NOMO-1 treated with dmso at 0.1 percent for 144 hours (cell line): Measurements from ENCODE around the gene ZNG1C.
"Not testable (repeated sequence)": the region's sequence is repeated elsewhere in the genome, so short reads cannot be mapped to it uniquely, and the experiment has no call there.

Experiments
- DNase-seq: peaks from one replicate; lab custom pipeline; 2025; ENCODE audit not compliant: unreplicated experiment; lab: John Stamatoyannopoulos, UW

The ZNG1C gene

GRCh38 chr9:68342265-68343025, 100.7 kb downstream of the ZNG1C start:
- DNase-seq = not testable (repeated sequence)

- DNase-seq = not testable (repeated sequence)
These were observed 101.5 kb downstream of the ZNG1C start for GRCh38 chr9:68343242-68343641.

- not testable (repeated sequence) for DNase-seq
These were observed 102.2 kb downstream of the ZNG1C start for GRCh38 chr9:68343992-68344391.
